Lower leg skin (tissue), 4 donors: ENCODE data around the gene RAP1GAP2. TPM values are rescaled to one million over a fixed set of nuclear protein-coding genes. Genes with fewer than 3 reads are reported as not detected.

Source experiments
- DNase-seq, 2 donors: peaks; one replicate each; pipeline ENCODE4 v3.0.0-alpha.2; 2019; ENCODE audit warnings: low spot score in 2 of 2
- H3K4me3 ChIP-seq: fragments of 200-600 bp; sonication (generic); 2 replicates; pipeline ENCODE4 v1.5.1; 2017; ENCODE audit warnings: mild to moderate bottlenecking, low read depth; ENCODE audit not compliant: poor library complexity, severe bottlenecking
- CTCF ChIP-seq, 3 donors: fragments of 450-650 bp; IDR thresholded peaks; one replicate each; pipeline ENCODE4 v1.5.1; 2016; ENCODE audit warnings: antibody characterized with exemption in 3 of 3, mild to moderate bottlenecking in 3 of 3, moderate library complexity in 2 of 3
- POLR2A ChIP-seq, 2 donors: fragments of 450-650 bp; IDR thresholded peaks; one replicate each; pipeline ENCODE4 v1.6.1; 2016 to 2017; ENCODE audit warnings: antibody characterized with exemption in 2 of 2, mild to moderate bottlenecking in 1 of 2, moderate library complexity in 1 of 2
- WGBS, 2 donors: methylation state at CpG; one replicate each; pipeline ENCODE4 v1.1.5; 2018; 5-methylcytosine and 5-hydroxymethylcytosine counted together
- intact Hi-C: fragments of 100-400 bp; cut with DNase I; formaldehyde crosslinking; loops from one replicate; pipeline ENCODE4 v1.15.0; 2023; ENCODE audit warnings: low total_unique reads
- total RNA-seq, 4 donors: library from RNA; depleted of rRNA; stranded (reverse); fragments of >200 nt; gene quantifications; one replicate each; pipeline ENCODE4 v1.1.0, GENCODE V29; 2016

RAP1GAP2 gene
- total RNA-seq: 10 to 100 TPM in 3 of 4 donors, 1 to 10 TPM in 1; 9.2 to 15.3 (median 12.8) TPM

DNA sequence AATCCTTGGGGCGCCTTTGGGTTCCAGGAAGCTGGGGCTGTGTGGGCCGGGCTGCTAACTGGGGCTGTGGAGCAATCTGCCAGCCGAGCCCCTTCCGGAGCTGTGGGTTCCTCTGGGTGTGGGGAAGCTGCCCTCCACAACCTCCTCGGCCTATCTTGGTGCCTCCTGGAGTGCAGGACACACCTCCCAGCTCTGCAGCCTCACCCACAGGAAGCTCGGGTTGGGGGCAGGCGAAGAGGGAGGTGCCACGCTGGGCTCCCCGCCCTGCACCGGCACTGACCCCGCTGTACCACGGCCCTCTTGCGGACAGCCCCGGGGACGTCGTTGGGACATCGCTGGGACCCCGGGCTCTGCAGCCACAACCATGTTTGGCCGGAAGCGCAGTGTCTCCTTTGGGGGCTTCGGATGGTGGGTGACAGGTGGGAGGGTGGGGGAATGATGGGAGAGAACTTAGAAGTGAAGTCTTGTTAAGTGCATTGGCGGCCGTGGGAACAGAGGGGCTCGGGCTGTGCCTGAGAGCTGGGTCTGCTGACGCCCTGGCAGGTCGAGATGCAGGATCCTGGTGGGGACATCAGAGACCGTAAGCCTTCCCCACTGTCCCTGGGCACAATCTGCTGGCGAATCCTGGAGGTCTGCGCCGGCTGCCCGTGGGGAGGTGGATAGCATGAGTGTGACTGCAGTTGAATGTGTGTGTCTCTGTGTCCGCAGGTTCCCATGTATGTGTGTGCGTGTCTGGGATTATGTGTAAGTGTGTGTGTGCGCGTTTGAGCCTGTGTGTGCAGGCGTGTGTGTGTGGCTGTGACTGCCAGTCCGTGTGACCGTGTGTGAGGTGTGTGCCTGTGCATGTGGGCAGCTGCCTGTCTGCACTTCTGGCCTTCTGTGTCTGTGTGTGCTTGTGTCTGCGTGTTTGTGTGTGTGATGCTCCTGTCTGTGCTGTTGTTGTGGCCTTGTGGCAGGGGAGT, at the start of gene RAP1GAP2:
TSS of gene RAP1GAP2 (plus strand) at position 275 of the 962 bp plus-strand sequence. CDS start at position 365, 90 bp downstream.
- no peak for TF ChIP-seq POLR2A (IDR thresholded peaks at IDR 0.05)
- TF ChIP-seq CTCF (IDR thresholded peaks at IDR 0.05): no peak
- peak; percentile 64 to 92 for DNase-seq
- 58 to 63% methylated on average over 33 to 38 of the region's 39 CpGs for WGBS, 2 donors
- intact Hi-C loops: no loop called here
- H3K4me3 ChIP-seq: no peak within 1 kb of the TSS

GRCh38 chr17:2749058-2749783, 47.0 kb upstream of the RAP1GAP2 start, which contains the start of gene CCDC92B:
Gene CCDC92B (minus strand): TSS chr17:2749652. CDS start chr17:2735145, 14,507 bp downstream.
- WGBS, 2 donors: 8 to 10% methylated on average over 20 to 25 of the region's 76 CpGs
- no peak for DNase-seq
- TF ChIP-seq POLR2A (IDR thresholded peaks at IDR 0.05) (no peak), CTCF (IDR thresholded peaks at IDR 0.05) (no peak)
- no peak within 1 kb of the TSS for H3K4me3 ChIP-seq
- intact Hi-C loops: no loop called here

DNA sequence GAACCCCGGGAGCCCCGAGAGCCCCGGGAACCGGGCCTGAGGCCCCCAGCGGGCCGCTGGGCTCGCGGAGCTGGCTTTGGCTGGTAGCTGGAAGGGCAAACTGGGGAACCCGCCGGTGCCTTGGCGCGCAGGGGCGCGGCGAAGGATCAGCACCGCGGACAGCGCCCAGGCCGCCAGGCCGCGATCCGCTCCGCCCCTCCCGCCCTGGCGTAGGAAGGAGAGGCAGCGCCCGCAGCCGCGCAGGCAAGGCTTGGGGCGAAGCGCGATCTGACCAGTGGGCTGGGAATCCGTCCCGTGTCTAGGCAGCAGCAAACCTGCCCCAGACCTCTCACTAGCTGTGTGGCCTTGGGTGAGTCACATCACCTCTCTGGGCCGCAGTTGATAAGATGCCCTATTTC, 46.5 kb upstream of the RAP1GAP2 start:
- no peak overlapping the region for H3K4me3 ChIP-seq
- peak; percentile 29 to 90 for DNase-seq
- WGBS, 2 donors: 1 to 5% methylated on average over 5 to 15 of the region's 35 CpGs

DNA sequence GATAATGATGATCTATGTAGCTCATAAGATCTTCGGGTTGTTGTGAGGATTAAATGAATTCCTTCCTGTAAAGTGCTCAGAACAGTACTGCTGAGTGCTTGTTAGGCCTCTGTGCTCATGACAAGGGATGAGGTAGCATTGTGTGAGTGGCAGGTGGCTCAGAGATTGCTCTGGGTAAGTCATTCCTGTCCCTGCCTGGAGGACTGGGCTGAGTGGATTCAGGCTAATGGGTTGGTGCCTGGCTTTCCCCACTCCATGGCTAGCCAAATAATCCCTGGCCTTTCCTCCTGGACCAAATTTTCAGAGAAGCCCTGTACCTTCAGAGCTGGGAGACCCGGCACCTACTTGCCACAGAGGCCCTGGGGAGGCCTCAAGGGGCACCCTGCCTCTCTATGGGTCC, 45.5 kb upstream of the RAP1GAP2 start:
- no peak overlapping the region for H3K4me3 ChIP-seq
- 66 to 87% methylated on average over 2 of the region's 2 CpGs for WGBS, 2 donors
- no peak for DNase-seq
- intact Hi-C loops: no loop called here
- TF ChIP-seq CTCF (IDR thresholded peaks at IDR 0.05) (no peak), POLR2A (IDR thresholded peaks at IDR 0.05) (no peak)

More for the DNA sequence above, 46.5 kb upstream of the RAP1GAP2 start:
- intact Hi-C loops: no loop called here
- TF ChIP-seq CTCF (IDR thresholded peaks at IDR 0.05) (no peak), POLR2A (IDR thresholded peaks at IDR 0.05) (no peak)

- DNase-seq: no peak
- TF ChIP-seq CTCF (IDR thresholded peaks at IDR 0.05) (no peak), POLR2A (IDR thresholded peaks at IDR 0.05) (no peak)
- 72 to 76% methylated on average over 2 of the region's 2 CpGs for WGBS, 2 donors
- H3K4me3 ChIP-seq: no peak overlapping the region
- intact Hi-C loops: no loop called here
These were observed 44.7 kb upstream of the RAP1GAP2 start for GRCh38 chr17:2751491-2751890.
